Cardiac muscle cell (in vitro differentiated cells and primary cell): ENCODE measurements around the gene NEU2. TPM values are rescaled to one million over a fixed set of nuclear protein-coding genes. Genes with fewer than 3 reads are reported as not detected.
"Not testable (repeated sequence)": the region's sequence is repeated elsewhere in the genome, so short reads cannot be mapped to it uniquely, and the experiment has no call there.

Experiments
- DNase-seq, 2 donors: peaks; one replicate each; pipeline versions ENCODE4 v3.0.0 to v3.0.0-alpha.2; 2010 to 2017; ENCODE audit warnings: low read depth in 1 of 2, low spot score in 1 of 2
- H3K27ac ChIP-seq: fragments of 200-600 bp; sonication (generic); 2 replicates; pipeline ENCODE4 v1.5.1; 2016
- H3K27me3 ChIP-seq: fragments of 200-600 bp; sonication (generic); 2 replicates; pipeline ENCODE4 v1.6.0; 2016; ENCODE audit warnings: control low read depth
- H3K36me3 ChIP-seq: fragments of 200-600 bp; sonication (generic); 2 replicates; pipeline ENCODE4 v1.5.1; 2016; ENCODE audit warnings: control low read depth
- H3K4me1 ChIP-seq: fragments of 200-600 bp; sonication (generic); 2 replicates; pipeline ENCODE4 v1.8.1; 2017; ENCODE audit warnings: low read depth, mild to moderate bottlenecking, mixed run types
- H3K4me3 ChIP-seq: fragments of 200-600 bp; sonication (generic); 2 replicates; pipeline ENCODE4 v1.5.1; 2016; ENCODE audit warnings: mild to moderate bottlenecking
- H3K9me3 ChIP-seq: fragments of 200-600 bp; sonication (generic); 2 replicates; pipeline ENCODE4 v1.5.1; 2017; ENCODE audit warnings: low read depth, mild to moderate bottlenecking, control low read depth
- polyA plus RNA-seq: library from polyadenylated mRNA; unstranded; fragments of >200 nt; fragmentation: Nextera tagmentation; extraction: Ambion mirVana; gene quantifications from 2 replicates; pipeline ENCODE4 v1.2.1, GENCODE V29; 2016
- total RNA-seq: library from RNA; depleted of rRNA; stranded (reverse); fragments of >200 nt; gene quantifications from 2 replicates; pipeline ENCODE4 v1.2.3, GENCODE V29; 2016
- TF ChIP-seq, protein P1 (sequence below): IDR thresholded peaks from 2 replicates; pipeline ENCODE4 v1.5.1; 2012; ENCODE audit warnings: low read depth, mild to moderate bottlenecking, low read length

The NEU2 gene
- total and polyA plus RNA-seq, 2 experiments from 2014 or later = not detected

DNA sequence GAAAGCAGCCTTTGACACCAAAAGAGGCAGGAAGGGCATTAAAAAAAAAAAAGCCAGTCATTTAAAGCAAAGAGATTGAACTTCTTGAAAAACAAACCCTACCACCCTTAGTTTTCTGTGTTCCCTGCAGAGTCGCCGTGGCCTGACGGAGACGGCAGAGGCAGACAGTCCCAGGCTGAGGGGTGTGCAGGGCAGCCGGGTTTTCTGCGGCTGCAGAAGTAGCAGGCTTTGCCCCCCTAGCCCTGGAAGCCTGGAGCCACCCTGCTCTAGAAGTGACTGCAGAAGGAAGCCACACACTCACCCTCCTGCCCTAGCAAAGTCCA lies 30.4 kb downstream of the NEU2 start:
- Histone ChIP-seq H3K4me1 (no peaks in the 10 kb centered on the region), H3K36me3 (no peaks in the 10 kb centered on the region), H3K4me3 (no peak overlapping the region), H3K27me3 (no peaks in the 10 kb centered on the region), H3K9me3 (no peaks in the 10 kb centered on the region), H3K27ac (no peak overlapping the region)
- TF ChIP-seq, protein P1, sequence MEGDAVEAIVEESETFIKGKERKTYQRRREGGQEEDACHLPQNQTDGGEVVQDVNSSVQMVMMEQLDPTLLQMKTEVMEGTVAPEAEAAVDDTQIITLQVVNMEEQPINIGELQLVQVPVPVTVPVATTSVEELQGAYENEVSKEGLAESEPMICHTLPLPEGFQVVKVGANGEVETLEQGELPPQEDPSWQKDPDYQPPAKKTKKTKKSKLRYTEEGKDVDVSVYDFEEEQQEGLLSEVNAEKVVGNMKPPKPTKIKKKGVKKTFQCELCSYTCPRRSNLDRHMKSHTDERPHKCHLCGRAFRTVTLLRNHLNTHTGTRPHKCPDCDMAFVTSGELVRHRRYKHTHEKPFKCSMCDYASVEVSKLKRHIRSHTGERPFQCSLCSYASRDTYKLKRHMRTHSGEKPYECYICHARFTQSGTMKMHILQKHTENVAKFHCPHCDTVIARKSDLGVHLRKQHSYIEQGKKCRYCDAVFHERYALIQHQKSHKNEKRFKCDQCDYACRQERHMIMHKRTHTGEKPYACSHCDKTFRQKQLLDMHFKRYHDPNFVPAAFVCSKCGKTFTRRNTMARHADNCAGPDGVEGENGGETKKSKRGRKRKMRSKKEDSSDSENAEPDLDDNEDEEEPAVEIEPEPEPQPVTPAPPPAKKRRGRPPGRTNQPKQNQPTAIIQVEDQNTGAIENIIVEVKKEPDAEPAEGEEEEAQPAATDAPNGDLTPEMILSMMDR = no peak
- DNase-seq = no peak

DNA sequence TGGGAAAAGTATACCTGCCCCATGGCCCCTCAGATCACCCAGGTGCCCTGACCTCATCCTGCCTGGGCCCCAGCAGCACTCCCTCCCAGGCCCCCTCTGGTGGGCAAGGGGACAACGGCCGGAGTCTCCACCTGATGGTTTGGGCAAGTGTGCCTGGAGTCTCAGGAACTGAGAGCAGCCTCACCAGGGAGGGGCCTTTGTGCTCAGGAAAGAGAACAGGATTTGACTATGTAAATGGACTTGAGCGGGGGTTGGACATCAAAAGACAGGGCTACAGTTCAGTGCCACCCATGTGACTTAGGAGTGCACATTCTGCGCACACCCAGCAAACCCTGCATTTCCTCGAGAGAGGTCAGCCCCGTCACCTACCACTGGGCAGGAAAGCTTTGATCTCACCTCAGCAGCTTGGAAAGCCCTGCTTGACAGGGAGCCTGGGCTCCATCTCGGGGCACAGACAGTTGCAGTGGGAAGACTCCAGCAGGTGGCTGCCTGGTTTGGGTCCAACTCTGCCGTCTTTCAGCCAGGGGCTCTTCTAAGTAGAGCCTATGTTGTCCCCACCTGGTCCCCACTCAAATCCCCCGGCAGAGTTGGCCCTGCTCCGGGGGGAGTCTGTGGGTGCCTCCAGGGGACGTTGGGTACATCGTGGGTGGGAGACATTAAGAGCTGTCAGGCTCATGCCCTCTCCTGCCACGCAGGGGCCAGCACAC lies 30.9 kb downstream of the NEU2 start:
- H3K4me3 ChIP-seq = no peak overlapping the region
- TF ChIP-seq, protein P1 = no peak

DNA sequence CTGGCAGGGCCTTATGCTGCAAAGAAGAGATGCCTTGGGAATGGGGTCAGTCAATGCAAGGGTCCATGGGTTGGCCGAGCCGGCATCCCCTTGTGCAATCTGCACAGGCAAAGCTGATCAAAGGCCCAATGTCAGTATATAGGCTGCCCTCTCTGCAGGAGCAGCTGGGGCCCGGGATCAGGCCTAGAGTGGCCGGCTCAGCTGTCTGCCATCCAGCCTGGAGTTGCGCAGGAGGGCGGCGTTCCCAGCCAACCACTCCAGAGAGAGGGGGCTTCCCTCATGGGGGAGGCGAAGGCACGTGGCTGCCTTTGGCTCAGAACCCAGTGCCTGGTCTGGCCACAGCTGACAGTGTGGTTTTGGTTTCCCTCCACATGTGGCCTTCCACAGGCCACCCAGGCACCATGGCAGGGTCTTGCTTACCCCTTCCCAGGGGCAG lies 31.5 kb downstream of the NEU2 start:
- Histone ChIP-seq H3K4me3 (no peak overlapping the region), H3K9me3 (no peaks in the 10 kb centered on the region), H3K36me3 (no peaks in the 10 kb centered on the region), H3K27ac (no peak overlapping the region), H3K27me3 (no peaks in the 10 kb centered on the region), H3K4me1 (no peaks in the 10 kb centered on the region)
- DNase-seq = no peak
- TF ChIP-seq, protein P1 = no peak

More for the DNA sequence above, 30.9 kb downstream of the NEU2 start:
- Histone ChIP-seq H3K36me3 (no peaks in the 10 kb centered on the region), H3K9me3 (no peaks in the 10 kb centered on the region), H3K27me3 (no peaks in the 10 kb centered on the region), H3K4me1 (no peaks in the 10 kb centered on the region), H3K27ac (no peak overlapping the region)
- DNase-seq = peak in 1 of 2 donors; percentile 20

DNA sequence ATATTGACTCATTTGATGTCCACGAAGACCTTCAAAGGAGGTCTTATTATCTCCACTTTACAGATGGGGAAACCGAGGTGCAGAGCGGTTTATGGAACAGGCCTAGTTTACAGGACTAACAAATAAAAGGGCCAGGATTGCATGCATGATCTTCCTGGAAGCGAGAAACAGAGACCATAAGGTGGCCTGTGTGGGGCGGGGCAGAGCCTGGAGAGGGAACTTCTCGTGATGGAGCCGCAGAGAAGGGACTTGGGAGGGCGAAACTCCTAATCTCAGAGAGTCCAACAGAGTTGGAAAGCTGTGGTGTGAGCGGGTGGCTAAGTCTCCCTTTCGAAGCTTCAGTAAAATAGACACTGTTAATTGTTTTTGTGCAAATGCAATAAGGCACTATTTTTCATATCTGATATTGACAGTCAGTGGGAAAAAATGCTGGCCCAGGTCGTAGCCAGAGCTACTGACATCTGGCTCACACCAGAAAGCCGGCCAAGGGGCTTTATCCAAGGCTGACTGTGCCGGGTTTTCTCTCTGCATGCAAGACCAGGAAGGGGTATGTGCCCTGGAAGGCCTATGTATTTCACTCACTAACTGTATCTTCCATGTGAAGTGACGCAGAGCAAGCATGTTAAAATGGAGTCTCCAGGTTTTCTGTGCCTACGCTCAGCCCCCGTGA lies 32.2 kb downstream of the NEU2 start:
- TF ChIP-seq, protein P1 = no peak
- Histone ChIP-seq H3K27ac (no peak overlapping the region), H3K36me3 (no peaks in the 10 kb centered on the region), H3K4me3 (no peak overlapping the region), H3K9me3 (no peaks in the 10 kb centered on the region), H3K27me3 (no peaks in the 10 kb centered on the region), H3K4me1 (no peaks in the 10 kb centered on the region)
- peak in 1 of 2 donors; percentile 19 for DNase-seq

DNA sequence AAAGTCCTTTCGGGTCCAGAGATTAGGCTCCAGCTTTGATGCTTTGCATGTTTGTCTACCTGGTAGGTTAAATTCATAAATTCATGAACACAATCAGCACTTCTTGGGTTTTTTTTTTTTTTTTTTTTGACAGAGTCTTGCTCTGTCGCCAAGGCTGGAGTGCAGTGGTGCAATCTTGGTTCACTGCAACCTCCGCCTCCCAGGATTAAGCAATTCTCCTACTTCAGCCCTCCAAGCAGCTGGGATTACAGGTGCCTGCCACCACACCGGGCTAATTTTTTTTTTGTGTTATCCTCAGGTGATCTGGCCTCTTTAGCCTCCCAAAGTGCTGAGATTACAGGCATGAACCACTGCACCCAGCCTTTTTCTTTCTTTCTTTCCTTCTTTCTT lies 32.7 kb downstream of the NEU2 start:
- H3K27ac ChIP-seq, H3K4me3 ChIP-seq, H3K4me1 ChIP-seq, H3K36me3 ChIP-seq, H3K9me3 ChIP-seq, H3K27me3 ChIP-seq: not testable (repeated sequence)
- peak in 1 of 2 donors; percentile 47 for DNase-seq

DNA sequence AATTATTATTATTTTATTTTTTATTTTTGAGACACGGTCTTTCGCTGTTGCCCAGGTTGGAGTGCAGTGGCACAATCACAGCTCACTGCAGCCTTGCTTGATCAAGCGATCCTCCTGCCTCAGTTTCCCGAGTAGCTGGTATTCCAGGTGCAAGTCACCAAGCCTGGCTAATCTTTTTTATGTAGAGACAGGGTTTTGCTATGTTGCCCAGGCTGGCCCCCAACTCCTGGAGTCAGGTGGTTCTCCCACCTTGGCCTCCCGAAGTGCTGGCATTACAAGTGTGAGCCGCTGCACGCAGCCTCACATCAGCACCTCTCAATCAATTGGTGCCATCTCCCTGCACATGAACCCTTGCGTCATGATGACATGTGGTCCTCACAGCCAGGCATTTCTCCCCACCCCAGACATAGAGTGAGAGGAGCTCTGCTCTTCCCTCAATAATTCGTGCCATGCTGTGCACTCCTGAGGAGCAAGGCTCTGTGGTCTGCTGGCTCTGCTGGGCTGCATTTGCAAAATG lies 33.5 kb downstream of the NEU2 start:
- Histone ChIP-seq H3K4me1 (no peaks in the 10 kb centered on the region), H3K36me3 (no peaks in the 10 kb centered on the region), H3K27ac (no peak overlapping the region), H3K9me3 (no peaks in the 10 kb centered on the region), H3K4me3 (no peak overlapping the region), H3K27me3 (no peaks in the 10 kb centered on the region)
- no peak for DNase-seq
- TF ChIP-seq, protein P1 = no peak
